CD14-positive monocyte (primary cell): ENCODE results near the gene SH2D1B. TPM values are rescaled to one million over a fixed set of nuclear protein-coding genes. Genes with fewer than 3 reads are reported as not detected.

ENCODE experiments used
- DNase-seq, 3 donors: peaks; one replicate each; pipeline ENCODE4 v3.0.0-alpha.2; 2011 to 2022
- H2AFZ ChIP-seq: 2 replicates; pipeline ENCODE4 v1.6.0; 2012; ENCODE audit warnings: mild to moderate bottlenecking, low read depth, low read length, inconsistent platforms; ENCODE audit not compliant: insufficient read depth, poor library complexity, severe bottlenecking
- H3K27ac ChIP-seq, 2 donors: 1 replicate in 1 of 2; 2 replicates in 1 of 2; pipeline ENCODE4 v1.5.1; 2012 to 2013; ENCODE audit warnings: low read length in 2 of 2, control low read depth in 1 of 2, inconsistent platforms in 1 of 2, low read depth in 1 of 2, mild to moderate bottlenecking in 1 of 2
- H3K27me3 ChIP-seq, 2 donors: one replicate each; pipeline versions ENCODE4 v1.6.0 to v1.6.1; 2011 to 2013; ENCODE audit warnings: low read length in 2 of 2; ENCODE audit not compliant: control insufficient read depth in 2 of 2, insufficient read depth in 2 of 2
- H3K36me3 ChIP-seq, 2 donors: replicated peaks in 1 of 2; 1 replicate in 1 of 2; 2 replicates in 1 of 2; pipeline versions ENCODE4 v1.5.1 to v1.6.1; 2012 to 2013; ENCODE audit warnings: low read length in 2 of 2, control low read depth in 1 of 2, inconsistent platforms in 1 of 2, mild to moderate bottlenecking in 1 of 2; ENCODE audit not compliant: insufficient read depth in 2 of 2, control insufficient read depth in 1 of 2
- H3K4me1 ChIP-seq, 2 donors: 1 replicate in 1 of 2; 2 replicates in 1 of 2; pipeline versions ENCODE4 v1.5.1 to v1.6.1; 2012 to 2013; ENCODE audit warnings: low read length in 2 of 2, control low read depth in 1 of 2, inconsistent platforms in 1 of 2, mild to moderate bottlenecking in 1 of 2, moderate library complexity in 1 of 2; ENCODE audit not compliant: insufficient read depth in 2 of 2, control insufficient read depth in 1 of 2
- H3K4me2 ChIP-seq: replicated peaks from 2 replicates; pipeline ENCODE3; 2012; ENCODE audit warnings: low read length, moderate library complexity, mild to moderate bottlenecking; ENCODE audit not compliant: poor library complexity, severe bottlenecking; ENCODE audit errors: extremely low read depth
- H3K4me3 ChIP-seq, 3 experiments: fragments of 200-600 bp in 1 of 3; sonication (generic) in 1 of 3; replicated peaks in 1 of 3; 1 replicate in 2 of 3; 2 replicates in 1 of 3; pipeline ENCODE4 v1.5.1; 2011 to 2013; ENCODE audit warnings: low read length in 3 of 3, mild to moderate bottlenecking in 3 of 3, control low read depth in 2 of 3, low read depth in 2 of 3, inconsistent platforms in 1 of 3, moderate library complexity in 1 of 3
- H3K79me2 ChIP-seq: 2 replicates; pipeline ENCODE4 v1.6.0; 2012; ENCODE audit warnings: mild to moderate bottlenecking, control low read depth, inconsistent platforms, low read length, moderate library complexity; ENCODE audit not compliant: insufficient read depth
- H3K9ac ChIP-seq: 2 replicates; pipeline ENCODE4 v1.6.0; 2017; ENCODE audit warnings: low read length, mild to moderate bottlenecking; ENCODE audit not compliant: insufficient read depth, poor library complexity, severe bottlenecking
- H3K9me3 ChIP-seq, 2 donors: replicated peaks in 1 of 2; 1 replicate in 1 of 2; 2 replicates in 1 of 2; pipeline versions ENCODE4 v1.5.1 to v1.6.1; 2012 to 2013; ENCODE audit warnings: low read length in 2 of 2, control low read depth in 1 of 2; ENCODE audit not compliant: control insufficient read depth in 1 of 2, insufficient read depth in 1 of 2
- H4K20me1 ChIP-seq: 2 replicates; pipeline ENCODE4 v1.6.0; 2012; ENCODE audit warnings: mild to moderate bottlenecking, low read length, control low read depth, moderate library complexity; ENCODE audit not compliant: insufficient read depth
- H3K27ac Mint-ChIP-seq, 7 donors: one replicate each; pipeline ENCODE4 v1.8.0; 2020; ENCODE audit warnings: mild to moderate bottlenecking in 7 of 7, mixed read lengths in 7 of 7, moderate library complexity in 6 of 7, inconsistent platforms in 2 of 7
- H3K27me3 Mint-ChIP-seq, 3 donors: one replicate each; pipeline ENCODE4 v1.8.0; 2021 to 2022; ENCODE audit warnings: low read depth in 3 of 3, mild to moderate bottlenecking in 3 of 3, mixed read lengths in 3 of 3, moderate library complexity in 3 of 3, inconsistent platforms in 1 of 3
- H3K36me3 Mint-ChIP-seq, 2 donors: one replicate each; pipeline ENCODE4 v1.8.0; 2020; ENCODE audit warnings: mixed read lengths in 2 of 2, inconsistent platforms in 1 of 2, mild to moderate bottlenecking in 1 of 2
- H3K4me1 Mint-ChIP-seq: one replicate; pipeline ENCODE4 v1.8.0; 2020; ENCODE audit warnings: mild to moderate bottlenecking, mixed read lengths
- H3K4me3 Mint-ChIP-seq, 2 donors: one replicate each; pipeline ENCODE4 v1.8.0; 2020; ENCODE audit warnings: mild to moderate bottlenecking in 2 of 2, mixed read lengths in 2 of 2, moderate library complexity in 1 of 2
- H3K9me3 Mint-ChIP-seq, 7 donors: one replicate each; pipeline ENCODE4 v1.8.0; 2020 to 2022; ENCODE audit warnings: mixed read lengths in 7 of 7, mild to moderate bottlenecking in 6 of 7, moderate library complexity in 6 of 7, inconsistent platforms in 2 of 7
- CTCF ChIP-seq: fragments of 200-600 bp; IDR thresholded peaks from one replicate; pipeline ENCODE4 v1.8.0; 2022; ENCODE audit warnings: antibody characterized with exemption, mild to moderate bottlenecking
- WGBS: methylation state at CpG from one replicate; pipeline ENCODE4 v1.1.5; 2013; ENCODE audit warnings: missing lambda C conversion rate; ENCODE audit not compliant: insufficient coverage; 5-methylcytosine and 5-hydroxymethylcytosine counted together
- intact Hi-C, 2 donors: fragments of 100-400 bp; cut with micrococcal nuclease; formaldehyde crosslinking; loops; one replicate each; pipeline versions ENCODE4 v1.15.0 to v1.15.1; 2023
- polyA plus RNA-seq, 3 donors: library from polyadenylated mRNA; depleted of rRNA in 1 of 3; unstranded in 2 of 3; stranded (reverse) in 1 of 3; fragments of 300-500 nt in 2 of 3; fragments of >200 nt in 1 of 3; fragmentation: Illumina TruSeq in 2 of 3; gene quantifications; 1 replicate in 2 of 3; 2 replicates in 1 of 3; pipeline ENCODE4 v1.2.3, GENCODE V29; 2012 to 2021

The SH2D1B gene
- polyA plus RNA-seq, 3 donors: 0.88 to 2.9 (median 1.7) TPM

DNA sequence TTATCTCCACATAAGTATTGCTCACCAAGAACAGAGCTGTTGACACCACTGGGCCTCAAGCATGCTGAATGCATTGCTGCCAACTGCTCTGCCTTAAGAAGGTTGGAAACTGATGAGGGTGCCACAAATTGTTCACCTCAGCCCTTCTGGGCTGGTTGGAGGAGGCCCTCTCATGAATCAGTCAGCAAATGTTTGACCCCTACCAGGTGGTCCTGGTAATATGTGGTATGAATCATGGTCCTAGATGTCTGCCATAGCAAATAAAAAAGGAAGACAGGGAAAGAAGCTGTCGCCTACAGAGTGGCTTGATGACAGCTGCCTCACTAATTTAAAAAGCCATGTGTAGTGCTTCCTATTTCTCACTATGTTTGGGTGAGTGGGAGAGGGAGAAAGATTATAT, 47.4 kb downstream of the SH2D1B start:
- H3K27me3 ChIP-seq: no peaks in the 10 kb centered on the region
- WGBS: no CpG with 5 or more reads among the region's 1 CpG
- no peak for TF ChIP-seq CTCF
- no peak for DNase-seq
- H3K36me3 ChIP-seq: peaks cover 0 to 5% of the 10 kb centered on the region in 2 donors
- H3K27ac ChIP-seq: no peak overlapping the region
- peaks cover 0 to 5% (median 2%) of the 10 kb centered on the region in 3 donors for H3K27me3 Mint-ChIP-seq
- no peak overlapping the region for H3K4me2 ChIP-seq
- no peak overlapping the region for H3K4me3 ChIP-seq
- H3K4me1 ChIP-seq: no peaks in the 10 kb centered on the region
- no peak overlapping the region for H3K9ac ChIP-seq
- no peaks in the 10 kb centered on the region for H3K79me2 ChIP-seq
- H3K4me1 Mint-ChIP-seq: peaks cover 4% of the 10 kb centered on the region
- H3K27ac Mint-ChIP-seq: no peak overlapping the region
- H3K9me3 ChIP-seq: no peaks in the 10 kb centered on the region
- no peak overlapping the region for H2AFZ ChIP-seq
- peaks cover 0 to 10% of the 10 kb centered on the region in 2 donors for H3K36me3 Mint-ChIP-seq
- H3K9me3 Mint-ChIP-seq: peaks cover 0 to 2% (median 0%) of the 10 kb centered on the region in 7 donors
- no peaks in the 10 kb centered on the region for H4K20me1 ChIP-seq
- H3K4me3 Mint-ChIP-seq: no peak overlapping the region
- intact Hi-C loops: no loop called here

DNA sequence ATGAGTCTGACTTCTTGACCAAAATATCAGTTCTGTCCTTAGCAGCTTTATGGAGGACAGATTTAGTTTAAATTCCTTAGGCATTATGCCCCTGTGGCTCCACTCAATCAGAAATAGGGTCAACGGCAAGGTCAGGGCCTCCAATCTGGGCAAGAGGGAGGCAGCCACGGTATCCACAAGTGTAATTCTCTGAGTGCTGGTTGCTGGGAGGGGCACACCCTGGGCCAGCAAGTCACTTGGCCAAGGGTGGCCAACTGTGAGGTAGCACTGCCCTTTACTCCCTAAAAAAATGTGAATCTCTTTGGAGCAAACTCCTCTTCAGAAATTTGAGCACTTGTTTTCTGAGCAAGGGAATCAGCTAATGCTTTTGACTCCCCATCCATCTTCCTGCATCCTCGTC, 48.1 kb downstream of the SH2D1B start:
- intact Hi-C loops: no loop called here
- Histone ChIP-seq H3K79me2 (no peaks in the 10 kb centered on the region), H3K27me3 (no peaks in the 10 kb centered on the region), H4K20me1 (no peaks in the 10 kb centered on the region), H3K27ac (no peak overlapping the region), H3K4me1 (no peaks in the 10 kb centered on the region), H3K9ac (no peak overlapping the region), H3K4me3 (no peak overlapping the region), H3K4me2 (no peak overlapping the region), H3K36me3 (peaks cover 0 to 5% of the 10 kb centered on the region in 2 donors), H3K9me3 (no peaks in the 10 kb centered on the region), H2AFZ (no peak overlapping the region)
- DNase-seq: no peak
- Mint-ChIP-seq H3K4me1 (peaks cover 9% of the 10 kb centered on the region), H3K9me3 (peaks cover 0 to 2% (median 0%) of the 10 kb centered on the region in 7 donors), H3K27me3 (peaks cover 0 to 5% (median 2%) of the 10 kb centered on the region in 3 donors), H3K4me3 (no peak overlapping the region), H3K36me3 (peaks cover 0 to 14% of the 10 kb centered on the region in 2 donors), H3K27ac (no peak overlapping the region)
- WGBS: 100% methylated on average over 2 of the region's 3 CpGs
- no peak for TF ChIP-seq CTCF
